Muscle layer of colon (tissue), 2 donors: Measurements from ENCODE around the gene HSD11B2.

ENCODE experiments used
- H3K27ac ChIP-seq: one replicate; pipeline ENCODE4 v1.7.0; 2013; ENCODE audit warnings: low read depth, mild to moderate bottlenecking, low read length, moderate library complexity
- H3K27me3 ChIP-seq, 2 donors: one replicate each; pipeline ENCODE4 v1.7.0; 2013; ENCODE audit warnings: low read length in 2 of 2, mild to moderate bottlenecking in 2 of 2; ENCODE audit not compliant: insufficient read depth in 2 of 2, control insufficient read depth in 1 of 2
- H3K36me3 ChIP-seq: one replicate; pipeline ENCODE4 v1.7.0; 2013; ENCODE audit warnings: mild to moderate bottlenecking, low read length; ENCODE audit not compliant: insufficient read depth
- H3K4me1 ChIP-seq: one replicate; pipeline ENCODE4 v1.7.0; 2013; ENCODE audit warnings: mild to moderate bottlenecking, low read length; ENCODE audit not compliant: insufficient read depth
- H3K4me3 ChIP-seq, 2 donors: one replicate each; pipeline ENCODE4 v1.7.0; 2013; ENCODE audit warnings: low read length in 2 of 2, low read depth in 1 of 2, mild to moderate bottlenecking in 1 of 2, moderate library complexity in 1 of 2
- H3K9ac ChIP-seq: one replicate; pipeline ENCODE4 v1.7.0; 2013; ENCODE audit warnings: low read length
- H3K9me3 ChIP-seq: one replicate; pipeline ENCODE4 v1.7.0; 2013; ENCODE audit warnings: mild to moderate bottlenecking, low read length
- donor health status: abdominal sarcoma.
- donor health status: Adenocarcinoma of cecum.

The HSD11B2 gene

DNA sequence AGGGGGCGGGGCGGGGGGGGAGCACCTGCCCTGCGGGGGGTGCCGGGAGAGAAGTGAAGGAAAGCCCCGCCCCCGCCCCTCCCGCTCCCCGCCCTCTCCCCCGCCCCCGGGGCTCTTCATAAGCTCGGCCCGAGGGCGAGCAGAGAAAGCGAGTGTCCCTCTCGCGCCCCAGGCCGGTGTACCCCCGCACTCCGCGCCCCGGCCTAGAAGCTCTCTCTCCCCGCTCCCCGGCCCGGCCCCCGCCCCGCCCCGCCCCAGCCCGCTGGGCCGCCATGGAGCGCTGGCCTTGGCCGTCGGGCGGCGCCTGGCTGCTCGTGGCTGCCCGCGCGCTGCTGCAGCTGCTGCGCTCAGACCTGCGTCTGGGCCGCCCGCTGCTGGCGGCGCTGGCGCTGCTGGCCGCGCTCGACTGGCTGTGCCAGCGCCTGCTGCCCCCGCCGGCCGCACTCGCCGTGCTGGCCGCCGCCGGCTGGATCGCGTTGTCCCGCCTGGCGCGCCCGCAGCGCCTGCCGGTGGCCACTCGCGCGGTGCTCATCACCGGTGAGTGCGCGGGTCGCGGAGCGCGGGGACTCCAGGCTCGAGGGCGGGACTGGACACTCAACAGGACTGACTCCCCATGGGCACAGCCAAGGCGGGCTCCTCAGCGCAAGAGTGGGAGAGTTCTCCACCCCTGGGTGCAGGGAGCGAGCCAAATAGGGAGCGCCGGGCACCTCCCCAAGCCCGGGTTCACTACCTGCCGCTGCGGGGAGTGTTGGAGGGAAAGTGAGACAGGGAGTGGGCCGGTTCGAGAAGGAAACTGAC lies at the start of gene HSD11B2:
Gene HSD11B2, plus strand, starts transcription at position 145 of the 798 bp plus-strand sequence. Its CDS starts 128 bp downstream, at position 273.
- H3K27me3 ChIP-seq: peaks cover 0 to 7% of the 10 kb centered on the region in 2 donors
- H3K36me3 ChIP-seq: no peaks in the 10 kb centered on the region
- peak within 1 kb of the TSS; percentile 41 to 52 for H3K4me3 ChIP-seq
- no peak within 1 kb of the TSS for H3K9ac ChIP-seq
- H3K9me3 ChIP-seq: no peaks in the 10 kb centered on the region
- H3K4me1 ChIP-seq: peaks cover 15% of the 10 kb centered on the region
- peak within 1 kb of the TSS; percentile 74 for H3K27ac ChIP-seq

GRCh38 chr16:67383284-67383683 lies 47.6 kb upstream of the HSD11B2 start:
- Histone ChIP-seq H3K27ac (no peak overlapping the region), H3K9ac (no peak overlapping the region), H3K36me3 (no peaks in the 10 kb centered on the region), H3K4me1 (no peaks in the 10 kb centered on the region), H3K4me3 (no peak overlapping the region), H3K9me3 (no peaks in the 10 kb centered on the region), H3K27me3 (no peaks in the 10 kb centered on the region)

GRCh38 chr16:67384778-67385510 lies 46.0 kb upstream of the HSD11B2 start:
- no peaks in the 10 kb centered on the region for H3K27me3 ChIP-seq
- peaks cover 2% of the 10 kb centered on the region for H3K4me1 ChIP-seq
- H3K4me3 ChIP-seq: no peak overlapping the region
- H3K9ac ChIP-seq: no peak overlapping the region
- no peaks in the 10 kb centered on the region for H3K36me3 ChIP-seq
- no peaks in the 10 kb centered on the region for H3K9me3 ChIP-seq
- H3K27ac ChIP-seq: no peak overlapping the region

- no peak overlapping the region for H3K4me3 ChIP-seq
- H3K27ac ChIP-seq: no peak overlapping the region
- H3K9me3 ChIP-seq: no peaks in the 10 kb centered on the region
- no peaks in the 10 kb centered on the region for H3K36me3 ChIP-seq
- H3K27me3 ChIP-seq: no peaks in the 10 kb centered on the region
- peaks cover 18% of the 10 kb centered on the region for H3K4me1 ChIP-seq
- no peak overlapping the region for H3K9ac ChIP-seq
Measured at GRCh38 chr16:67386861-67387455, 44.0 kb upstream of the HSD11B2 start.

DNA sequence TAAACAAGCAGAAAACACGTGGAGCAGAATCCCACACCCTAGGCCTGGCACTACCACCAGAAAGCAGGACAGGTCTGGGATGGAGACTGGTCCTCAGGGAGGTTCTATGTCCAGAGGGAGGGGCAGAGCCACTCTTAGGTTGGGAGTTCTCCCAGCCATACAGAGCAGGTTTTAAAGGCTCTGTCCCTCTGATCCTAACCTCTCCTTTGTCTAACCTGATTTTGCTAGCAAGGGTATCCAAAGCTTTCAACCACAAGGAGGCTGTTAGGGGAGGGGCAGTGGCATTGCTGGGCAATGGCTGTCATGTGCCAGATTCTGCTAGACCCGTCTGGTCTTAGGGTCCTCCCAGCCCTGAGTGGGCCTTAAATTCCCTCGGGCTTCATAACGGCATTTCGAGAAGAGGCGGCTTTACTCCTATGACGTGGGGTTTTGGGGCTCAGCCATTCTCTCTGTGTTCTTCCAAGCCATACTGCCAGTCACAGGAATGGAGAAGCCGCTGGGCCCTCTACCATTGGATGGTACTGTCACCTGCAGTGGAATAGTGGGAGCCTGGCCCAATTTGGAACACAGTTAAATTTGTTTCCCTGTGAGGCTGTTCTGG lies 43.3 kb upstream of the HSD11B2 start:
- Histone ChIP-seq H3K36me3 (no peaks in the 10 kb centered on the region), H3K9me3 (no peaks in the 10 kb centered on the region), H3K9ac (no peak overlapping the region), H3K4me1 (peaks cover 24% of the 10 kb centered on the region), H3K27ac (no peak overlapping the region), H3K27me3 (no peaks in the 10 kb centered on the region), H3K4me3 (no peak overlapping the region)

- H3K4me3 ChIP-seq: no peak overlapping the region
- no peak overlapping the region for H3K9ac ChIP-seq
- H3K9me3 ChIP-seq: no peaks in the 10 kb centered on the region
- H3K4me1 ChIP-seq: peaks cover 30% of the 10 kb centered on the region
- no peaks in the 10 kb centered on the region for H3K36me3 ChIP-seq
- peaks cover 0 to 6% of the 10 kb centered on the region in 2 donors for H3K27me3 ChIP-seq
- H3K27ac ChIP-seq: no peak overlapping the region
Measured at GRCh38 chr16:67388191-67388590, 42.7 kb upstream of the HSD11B2 start.

DNA sequence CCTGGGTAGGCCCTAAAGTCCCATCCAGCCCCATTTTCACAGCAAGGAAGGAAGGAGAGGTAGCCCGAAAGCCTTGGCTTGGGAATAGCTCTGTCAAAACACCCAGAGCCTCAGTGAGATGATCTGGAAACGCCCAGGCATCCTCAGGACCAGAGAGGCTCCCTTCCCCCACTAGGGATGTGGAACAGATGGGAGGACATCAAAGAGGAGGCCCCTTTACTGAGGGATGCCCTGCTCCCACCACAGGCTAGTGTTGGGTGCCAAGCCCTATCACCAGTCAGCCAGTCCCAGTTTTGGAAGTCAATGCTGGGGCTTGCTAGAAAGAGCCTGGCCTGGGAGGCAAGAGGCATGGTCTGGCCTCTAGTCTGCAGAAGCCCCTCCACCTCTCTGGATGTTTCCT lies 42.3 kb upstream of the HSD11B2 start:
- no peaks in the 10 kb centered on the region for H3K9me3 ChIP-seq
- peaks cover 0 to 8% of the 10 kb centered on the region in 2 donors for H3K27me3 ChIP-seq
- peaks cover 34% of the 10 kb centered on the region for H3K4me1 ChIP-seq
- H3K27ac ChIP-seq: no peak overlapping the region
- no peaks in the 10 kb centered on the region for H3K36me3 ChIP-seq
- no peak overlapping the region for H3K4me3 ChIP-seq
- H3K9ac ChIP-seq: no peak overlapping the region

DNA sequence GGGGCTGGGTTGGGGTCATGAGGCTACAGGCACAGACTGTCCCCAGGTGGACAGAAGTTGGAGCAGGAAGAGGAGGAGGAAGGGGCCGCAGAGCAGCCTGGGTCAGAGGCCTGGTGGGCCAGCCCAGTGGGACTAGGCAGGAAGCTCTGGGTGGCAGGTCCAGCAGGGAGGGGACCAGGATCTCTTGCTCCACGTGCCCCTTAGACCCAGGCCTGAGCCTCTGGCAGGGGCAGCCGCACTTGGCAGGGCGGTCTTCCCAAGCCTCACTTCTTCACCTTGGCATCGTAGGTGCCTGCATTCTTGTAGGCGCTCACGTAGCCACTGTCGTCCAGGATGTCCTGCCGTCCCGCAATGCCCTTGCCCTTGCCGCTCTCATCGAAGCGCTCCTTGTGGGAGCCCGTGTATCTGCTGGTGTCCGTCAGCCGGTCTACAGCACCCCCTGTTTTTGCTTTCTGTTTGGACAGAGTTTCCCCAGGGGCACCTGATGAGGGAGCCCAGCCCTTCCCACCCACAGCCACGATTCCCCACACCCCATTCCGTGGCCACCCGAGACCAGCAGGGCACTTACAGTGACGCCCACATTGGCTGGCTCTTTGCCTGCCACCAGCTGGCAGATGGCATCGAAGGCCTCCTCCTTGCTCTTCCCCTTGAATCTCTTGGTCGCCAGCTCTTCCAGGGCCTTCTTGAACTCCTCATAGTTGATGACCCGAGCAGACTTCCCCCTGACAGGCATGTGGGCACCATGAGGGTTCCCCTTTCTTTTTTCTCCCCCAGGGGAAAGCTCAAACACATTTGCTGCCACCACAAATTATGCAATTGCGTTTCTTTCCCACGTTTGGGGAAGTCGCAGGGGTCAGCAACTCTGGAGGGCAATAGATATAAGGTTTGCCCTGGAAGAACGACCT lies 40.8 kb upstream of the HSD11B2 start:
- H3K4me3 ChIP-seq: no peak overlapping the region
- no peaks in the 10 kb centered on the region for H3K9me3 ChIP-seq
- H3K4me1 ChIP-seq: peaks cover 37% of the 10 kb centered on the region
- no peaks in the 10 kb centered on the region for H3K36me3 ChIP-seq
- peaks cover 0 to 11% of the 10 kb centered on the region in 2 donors for H3K27me3 ChIP-seq
- no peak overlapping the region for H3K27ac ChIP-seq
- no peak overlapping the region for H3K9ac ChIP-seq

- Histone ChIP-seq H3K4me1 (peaks cover 44% of the 10 kb centered on the region), H3K27ac (no peak overlapping the region), H3K4me3 (no peak overlapping the region), H3K36me3 (no peaks in the 10 kb centered on the region), H3K9ac (no peak overlapping the region), H3K9me3 (no peaks in the 10 kb centered on the region), H3K27me3 (peaks cover 0 to 11% of the 10 kb centered on the region in 2 donors)
Measured at GRCh38 chr16:67390816-67391423, 40.0 kb upstream of the HSD11B2 start.
